ENCODE results near the gene RYR1. TPM values are rescaled to one million over a fixed set of nuclear protein-coding genes. Genes with fewer than 3 reads are reported as not detected.

Gene RYR1
- total RNA-seq, 1 experiment from 2014 or later = 4.1 TPM

- CTCF ChIA-PET = no interaction called here
- intact Hi-C loops (cut with micrococcal nuclease) = no loop called here
These were observed 172.6 kb downstream of the RYR1 start for GRCh38 chr19:38606131-38606530.

More at GRCh38 chr19:38606131-38606530, 172.6 kb downstream of the RYR1 start:
- no peak overlapping the region for H3K4me3 ChIP-seq (replicated peaks in 1 of 2; ENCODE audit: low read depth in 1 of 2, low read length in 2 of 2)
- no peaks in the 10 kb centered on the region; a peak in 1 of 4 replicates for H3K4me1 ChIP-seq (ENCODE audit: control insufficient read depth in 1 of 2, insufficient read depth in 2 of 2, low read length in 2 of 2)
- BruUV-seq (replicated peaks) = no TSS peak
- H3K4me2 ChIP-seq (ENCODE audit: low read length) = no peak overlapping the region
- no peaks in the 10 kb centered on the region for H3K79me2 ChIP-seq (ENCODE audit: insufficient read depth, low read length)
- ChIA-PET RAD21 (ENCODE audit: low non-redundant PET in 1 of 2, low total read pairs in 2 of 2, uncharacterized antibody in 2 of 2, unreplicated experiment in 2 of 2) (no interaction called here), POLR2A (no interaction called here)
- no peaks in the 10 kb centered on the region for H3K9me2 ChIP-seq (ENCODE audit: insufficient read depth)
- no peaks in the 10 kb centered on the region for H3K9me3 ChIP-seq (ENCODE audit: control insufficient read depth in 1 of 2, insufficient read depth in 1 of 2, low read depth in 1 of 2, low read length in 2 of 2)
- no peak overlapping the region for H3K9ac ChIP-seq (ENCODE audit: low read length)
- H4K20me1 ChIP-seq (ENCODE audit: insufficient read depth) = no peaks in the 10 kb centered on the region
- no peak overlapping the region for H2AFZ ChIP-seq (ENCODE audit: low read depth, low read length, poor library complexity, severe bottlenecking)
- DNase-seq (ENCODE audit: low read depth, low spot score) (no peak), ATAC-seq (no peak)
- H3K36me3 ChIP-seq (ENCODE audit: control insufficient read depth in 1 of 2, insufficient read depth in 2 of 2, low read length in 2 of 2) = no peaks in the 10 kb centered on the region
- no peaks in the 10 kb centered on the region for H3K27me3 ChIP-seq (ENCODE audit: insufficient read depth, low read length)
- H3K27ac ChIP-seq (ENCODE audit: low read depth, low read length) = no peak overlapping the region
- no peak for TF ChIP-seq JUND (IDR thresholded peaks at IDR 0.05)
- TF ChIP-seq ZNF274 (IDR thresholded peaks at IDR 0.05; ENCODE audit: low read depth, low read length) = no peak
- no peak for TF ChIP-seq POLR2A (IDR thresholded peaks at IDR 0.05; ENCODE audit: borderline replicate concordance, extremely low read depth, insufficient read depth, insufficient read length)
- no peak for TF ChIP-seq EZH2 (IDR thresholded peaks at IDR 0.05)
- TF ChIP-seq ZFX (IDR thresholded peaks at IDR 0.05) = no peak
- no peak for TF ChIP-seq YY1 (IDR thresholded peaks at IDR 0.05; ENCODE audit: extremely low read depth, insufficient replicate concordance, low read depth, low read length)
- no peak for TF ChIP-seq ATF3 (IDR thresholded peaks at IDR 0.05)
- TF ChIP-seq TCF7L2 (IDR thresholded peaks at IDR 0.05; ENCODE audit: borderline replicate concordance, extremely low read depth, insufficient read depth, insufficient read length) = no peak
- no peak for TF ChIP-seq FOSL1 (IDR thresholded peaks at IDR 0.05; ENCODE audit: low read depth)
- TF ChIP-seq POLR2AphosphoS5 (IDR thresholded peaks at IDR 0.05; ENCODE audit: low read depth, low read length) = no peak
- no peak for TF ChIP-seq SIN3A (IDR thresholded peaks at IDR 0.05; ENCODE audit: low read depth)
- no peak for TF ChIP-seq CEBPB (IDR thresholded peaks at IDR 0.05; ENCODE audit: low read depth)
- TF ChIP-seq EGR1 (IDR thresholded peaks at IDR 0.05; ENCODE audit: low read depth) = no peak
- no peak for TF ChIP-seq ELF1 (IDR thresholded peaks at IDR 0.05; ENCODE audit: borderline replicate concordance, low read depth)
- no peak for TF ChIP-seq RAD21 (IDR thresholded peaks at IDR 0.05; ENCODE audit: low read depth)
- no peak for TF ChIP-seq CBX3 (IDR thresholded peaks at IDR 0.05; ENCODE audit: low read depth)
- TF ChIP-seq ZBTB33 (IDR thresholded peaks at IDR 0.05; ENCODE audit: extremely low read depth, insufficient replicate concordance, low read length) = no peak
- no peak for TF ChIP-seq MAX (IDR thresholded peaks at IDR 0.05)
- no peak for TF ChIP-seq EZH2phosphoT487 (IDR thresholded peaks at IDR 0.05; ENCODE audit: borderline replicate concordance)

All from HCT116 (cell line).